ENCODE results near the gene IL1RAPL1.

GRCh38 chrX:29269390-29269789 lies 682.1 kb downstream of the IL1RAPL1 start:
- TF ChIP-seq ZNF274 (IDR thresholded peaks at IDR 0.05; ENCODE audit: low read depth, low read length) (no peak), YY1 (IDR thresholded peaks at IDR 0.05; ENCODE audit: insufficient read depth, insufficient read length) (no peak), SUZ12 (IDR thresholded peaks at IDR 0.05; ENCODE audit: extremely low read depth, insufficient read depth, insufficient read length) (no peak)

Data from NT2/D1 (cell line).